ENCODE data around the gene RELCH.

- no peak for TF ChIP-seq PBX3 (CRISPR knock-in tag; IDR thresholded peaks at IDR 0.05; ENCODE audit: borderline replicate concordance)
- TF ChIP-seq ZNF383 (CRISPR knock-in tag; IDR thresholded peaks at IDR 0.05; ENCODE audit: borderline replicate concordance), result no peak
- no peak for TF ChIP-seq KDM2A (CRISPR knock-in tag; IDR thresholded peaks at IDR 0.05; ENCODE audit: borderline replicate concordance, low read depth)
- no peak for TF ChIP-seq GATAD1 (CRISPR knock-in tag; IDR thresholded peaks at IDR 0.05)
Observed at GRCh38 chr18:62165583-62165982, 21.5 kb upstream of the RELCH start.
